Measurements from ENCODE around the gene UBE2O. TPM values are rescaled to one million over a fixed set of nuclear protein-coding genes. Genes with fewer than 3 reads are reported as not detected.

The UBE2O gene
- polyA plus RNA-seq, 1 donor = 21.0 TPM

GRCh38 chr17:76402711-76403110 is 50.2 kb downstream of the UBE2O start:
- Histone ChIP-seq H3K27me3 (ENCODE audit: control insufficient read depth, insufficient read depth, low read length) (no peaks in the 10 kb centered on the region), H3K9me3 (ENCODE audit: control insufficient read depth, low read depth, low read length) (no peaks in the 10 kb centered on the region), H3K27ac (ENCODE audit: low read length) (no peak overlapping the region), H3K4me3 (ENCODE audit: low read length) (no peak overlapping the region), H3K4me1 (ENCODE audit: control insufficient read depth, insufficient read depth, low read length) (no peaks in the 10 kb centered on the region), H3K36me3 (ENCODE audit: control insufficient read depth, insufficient read depth, low read length) (peaks cover 64% of the 10 kb centered on the region)
- DNase-seq = no peak
- no CpG with 5 or more reads among the region's 5 CpGs for WGBS (ENCODE audit: insufficient coverage, low lambda C conversion rate)

DNA sequence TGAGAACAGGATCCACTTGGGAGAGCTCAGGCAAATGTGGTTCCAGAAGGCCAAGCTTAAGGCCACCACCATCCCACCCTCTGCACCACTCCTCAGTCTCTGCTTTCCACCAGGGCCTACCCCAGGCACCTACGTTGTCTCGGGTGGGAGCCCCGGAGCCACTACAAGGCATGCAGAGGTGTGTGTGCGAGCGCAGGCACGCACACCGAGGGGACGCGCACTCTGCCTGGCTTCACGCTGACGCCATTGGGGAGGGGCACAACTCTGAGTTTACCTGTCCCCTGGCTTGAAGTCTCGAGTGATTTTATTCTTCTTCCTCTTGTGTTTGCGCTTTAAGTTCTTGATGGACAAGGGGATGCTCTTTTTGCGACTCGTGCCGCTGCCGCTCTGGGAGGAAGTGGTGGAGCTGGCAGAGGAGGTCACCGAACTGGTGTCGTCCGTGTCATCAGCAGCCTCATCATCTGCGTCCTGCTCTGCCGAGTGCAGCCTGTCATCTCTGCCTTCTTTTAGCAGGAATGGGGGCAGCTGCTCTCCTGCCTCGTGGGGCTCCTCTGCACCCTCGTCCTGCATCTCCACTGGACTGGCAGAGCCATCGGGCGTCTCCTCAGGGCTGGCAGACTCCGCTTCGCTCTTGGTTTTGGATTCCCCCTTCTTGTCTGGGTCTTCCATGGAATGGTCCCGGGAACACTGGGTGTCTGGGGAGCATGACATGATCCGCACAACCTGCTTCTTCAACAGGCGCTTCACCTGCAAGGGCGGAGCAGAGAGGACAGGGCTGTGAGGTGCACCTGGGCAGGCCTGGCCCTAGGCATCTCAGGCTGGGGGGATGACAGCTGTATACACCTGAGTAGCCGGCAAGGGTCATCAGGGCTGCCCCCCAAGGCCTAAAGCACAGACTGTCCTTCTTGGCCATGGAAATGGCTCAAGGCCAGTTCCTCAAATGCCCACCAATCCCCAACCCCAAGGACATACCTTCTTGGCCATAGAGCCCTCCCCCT is 53.5 kb downstream of the UBE2O start:
- Histone ChIP-seq H3K27ac (ENCODE audit: low read length) (no peak overlapping the region), H3K4me3 (ENCODE audit: low read length) (no peak overlapping the region), H3K9me3 (ENCODE audit: control insufficient read depth, low read depth, low read length) (no peaks in the 10 kb centered on the region), H3K36me3 (ENCODE audit: control insufficient read depth, insufficient read depth, low read length) (peaks cover 84% of the 10 kb centered on the region), H3K27me3 (ENCODE audit: control insufficient read depth, insufficient read depth, low read length) (no peaks in the 10 kb centered on the region), H3K4me1 (ENCODE audit: control insufficient read depth, insufficient read depth, low read length) (no peaks in the 10 kb centered on the region)
- WGBS (ENCODE audit: insufficient coverage, low lambda C conversion rate) = no CpG with 5 or more reads among the region's 33 CpGs
- no peak for DNase-seq

DNA sequence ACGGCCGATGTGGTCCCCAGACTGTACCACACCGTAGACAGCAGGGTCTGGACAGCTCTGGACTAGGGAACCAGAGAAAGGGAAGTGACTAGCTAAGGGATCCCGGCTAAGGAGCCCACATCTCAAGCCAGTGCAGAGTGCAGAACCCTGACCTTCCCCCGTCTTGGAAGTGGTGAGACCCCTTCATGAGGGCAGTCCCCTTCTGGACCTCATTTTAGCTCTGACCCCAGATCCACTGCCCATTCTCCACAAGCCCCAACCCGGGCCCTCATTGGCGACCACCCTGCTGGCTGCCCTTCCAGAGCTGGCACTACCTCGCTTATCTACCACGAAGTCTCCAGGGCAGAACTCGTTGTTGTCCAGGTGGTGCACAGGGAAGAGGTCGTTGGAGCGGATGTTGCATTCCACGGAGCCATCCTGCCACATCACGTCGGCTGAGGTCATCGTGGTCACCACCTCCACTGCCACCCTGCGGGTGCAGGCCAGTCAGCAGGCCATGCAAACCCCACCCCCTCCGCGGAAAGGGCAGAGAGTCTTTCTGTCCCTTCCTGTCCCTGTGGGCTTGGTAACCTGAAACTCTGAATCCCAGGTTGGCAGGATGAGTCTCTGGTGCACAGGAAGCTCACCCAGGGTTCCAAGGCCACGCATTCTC is 54.3 kb downstream of the UBE2O start:
- Histone ChIP-seq H3K4me3 (ENCODE audit: low read length) (no peak overlapping the region), H3K27ac (ENCODE audit: low read length) (no peak overlapping the region), H3K4me1 (ENCODE audit: control insufficient read depth, insufficient read depth, low read length) (no peaks in the 10 kb centered on the region), H3K9me3 (ENCODE audit: control insufficient read depth, low read depth, low read length) (no peaks in the 10 kb centered on the region), H3K27me3 (ENCODE audit: control insufficient read depth, insufficient read depth, low read length) (no peaks in the 10 kb centered on the region), H3K36me3 (ENCODE audit: control insufficient read depth, insufficient read depth, low read length) (peaks cover 87% of the 10 kb centered on the region)
- DNase-seq = no peak
- WGBS (ENCODE audit: insufficient coverage, low lambda C conversion rate) = no CpG with 5 or more reads among the region's 20 CpGs

GRCh38 chr17:76397687-76398522 is 55.0 kb downstream of the UBE2O start:
- Histone ChIP-seq H3K4me3 (ENCODE audit: low read length) (no peak overlapping the region), H3K4me1 (ENCODE audit: control insufficient read depth, insufficient read depth, low read length) (no peaks in the 10 kb centered on the region), H3K36me3 (ENCODE audit: control insufficient read depth, insufficient read depth, low read length) (peaks cover 84% of the 10 kb centered on the region), H3K9me3 (ENCODE audit: control insufficient read depth, low read depth, low read length) (no peaks in the 10 kb centered on the region), H3K27ac (ENCODE audit: low read length) (no peak overlapping the region), H3K27me3 (ENCODE audit: control insufficient read depth, insufficient read depth, low read length) (no peaks in the 10 kb centered on the region)
- peak; percentile 58 to 76 for DNase-seq
- no CpG with 5 or more reads among the region's 16 CpGs for WGBS (ENCODE audit: insufficient coverage, low lambda C conversion rate)

- Histone ChIP-seq H3K4me3 (ENCODE audit: low read length) (no peak overlapping the region), H3K9me3 (ENCODE audit: control insufficient read depth, low read depth, low read length) (no peaks in the 10 kb centered on the region), H3K27ac (ENCODE audit: low read length) (no peak overlapping the region), H3K27me3 (ENCODE audit: control insufficient read depth, insufficient read depth, low read length) (no peaks in the 10 kb centered on the region), H3K4me1 (ENCODE audit: control insufficient read depth, insufficient read depth, low read length) (peaks cover 1% of the 10 kb centered on the region), H3K36me3 (ENCODE audit: control insufficient read depth, insufficient read depth, low read length) (peaks cover 79% of the 10 kb centered on the region)
- no peak for DNase-seq
- WGBS (ENCODE audit: insufficient coverage, low lambda C conversion rate) = no CpG with 5 or more reads among the region's 8 CpGs
These were observed 55.8 kb downstream of the UBE2O start for GRCh38 chr17:76397184-76397583.

- no peaks in the 10 kb centered on the region for H3K9me3 ChIP-seq (ENCODE audit: control insufficient read depth, low read depth, low read length)
- no peak overlapping the region for H3K4me3 ChIP-seq (ENCODE audit: low read length)
- no peak for DNase-seq
- H3K4me1 ChIP-seq (ENCODE audit: control insufficient read depth, insufficient read depth, low read length) = peaks cover 2% of the 10 kb centered on the region
- H3K27me3 ChIP-seq (ENCODE audit: control insufficient read depth, insufficient read depth, low read length) = no peaks in the 10 kb centered on the region
- H3K36me3 ChIP-seq (ENCODE audit: control insufficient read depth, insufficient read depth, low read length) = peaks cover 81% of the 10 kb centered on the region
- no peak overlapping the region for H3K27ac ChIP-seq (ENCODE audit: low read length)
- 100% methylated on average over 1 of the region's 15 CpGs for WGBS (ENCODE audit: insufficient coverage, low lambda C conversion rate)
These were observed 57.0 kb downstream of the UBE2O start for GRCh38 chr17:76395980-76396379.

- Histone ChIP-seq H3K36me3 (ENCODE audit: control insufficient read depth, insufficient read depth, low read length) (peaks cover 74% of the 10 kb centered on the region), H3K27me3 (ENCODE audit: control insufficient read depth, insufficient read depth, low read length) (no peaks in the 10 kb centered on the region), H3K4me3 (ENCODE audit: low read length) (no peak overlapping the region), H3K27ac (ENCODE audit: low read length) (no peak overlapping the region), H3K9me3 (ENCODE audit: control insufficient read depth, low read depth, low read length) (no peaks in the 10 kb centered on the region), H3K4me1 (ENCODE audit: control insufficient read depth, insufficient read depth, low read length) (peaks cover 2% of the 10 kb centered on the region)
- DNase-seq = no peak
- 100% methylated on average over 2 of the region's 10 CpGs for WGBS (ENCODE audit: insufficient coverage, low lambda C conversion rate)
These were observed 58.8 kb downstream of the UBE2O start for GRCh38 chr17:76394166-76394565.

GRCh38 chr17:76391200-76391715 is 61.7 kb downstream of the UBE2O start:
- DNase-seq = no peak
- Histone ChIP-seq H3K4me1 (ENCODE audit: control insufficient read depth, insufficient read depth, low read length) (peaks cover 5% of the 10 kb centered on the region), H3K27me3 (ENCODE audit: control insufficient read depth, insufficient read depth, low read length) (peaks cover 3% of the 10 kb centered on the region), H3K4me3 (ENCODE audit: low read length) (no peak overlapping the region), H3K36me3 (ENCODE audit: control insufficient read depth, insufficient read depth, low read length) (peaks cover 48% of the 10 kb centered on the region), H3K27ac (ENCODE audit: low read length) (no peak overlapping the region), H3K9me3 (ENCODE audit: control insufficient read depth, low read depth, low read length) (peaks cover under 1% of the 10 kb centered on the region)
- WGBS (ENCODE audit: insufficient coverage, low lambda C conversion rate) = no CpG with 5 or more reads among the region's 21 CpGs

- Histone ChIP-seq H3K27ac (ENCODE audit: low read length) (no peak overlapping the region), H3K27me3 (ENCODE audit: control insufficient read depth, insufficient read depth, low read length) (peaks cover 15% of the 10 kb centered on the region), H3K9me3 (ENCODE audit: control insufficient read depth, low read depth, low read length) (peaks cover 6% of the 10 kb centered on the region), H3K4me3 (ENCODE audit: low read length) (no peak overlapping the region), H3K4me1 (ENCODE audit: control insufficient read depth, insufficient read depth, low read length) (peaks cover 13% of the 10 kb centered on the region), H3K36me3 (ENCODE audit: control insufficient read depth, insufficient read depth, low read length) (peaks cover 38% of the 10 kb centered on the region)
- DNase-seq = no peak
- WGBS (ENCODE audit: insufficient coverage, low lambda C conversion rate) = no CpG with 5 or more reads among the region's 11 CpGs
These were observed 62.9 kb downstream of the UBE2O start for GRCh38 chr17:76390003-76390421.

Measured in large intestine (tissue), 3 donors.